HL-60 (cell line): ENCODE data around the gene GHDC.

ENCODE experiments used
- CTCF ChIP-seq: IDR thresholded peaks from one replicate; pipeline ENCODE4 v1.5.1; 2011; ENCODE audit warnings: low read length, control low read depth, inconsistent platforms; ENCODE audit not compliant: insufficient read depth
- GABPA ChIP-seq: IDR thresholded peaks from 2 replicates; pipeline ENCODE4 v1.6.1; 2012; ENCODE audit warnings: low read depth
- POLR2AphosphoS5 ChIP-seq: IDR thresholded peaks from 2 replicates; pipeline ENCODE4 v1.6.1; 2012; ENCODE audit warnings: low read depth
- SPI1 ChIP-seq: IDR thresholded peaks from 2 replicates; pipeline ENCODE4 v1.6.1; 2012; ENCODE audit warnings: low read depth, mild to moderate bottlenecking, borderline replicate concordance
- TF ChIP-seq, protein P1 (sequence below): IDR thresholded peaks from 2 replicates; pipeline ENCODE4 v1.6.1; 2012; ENCODE audit warnings: low read depth; ENCODE audit not compliant: insufficient replicate concordance

DNA sequence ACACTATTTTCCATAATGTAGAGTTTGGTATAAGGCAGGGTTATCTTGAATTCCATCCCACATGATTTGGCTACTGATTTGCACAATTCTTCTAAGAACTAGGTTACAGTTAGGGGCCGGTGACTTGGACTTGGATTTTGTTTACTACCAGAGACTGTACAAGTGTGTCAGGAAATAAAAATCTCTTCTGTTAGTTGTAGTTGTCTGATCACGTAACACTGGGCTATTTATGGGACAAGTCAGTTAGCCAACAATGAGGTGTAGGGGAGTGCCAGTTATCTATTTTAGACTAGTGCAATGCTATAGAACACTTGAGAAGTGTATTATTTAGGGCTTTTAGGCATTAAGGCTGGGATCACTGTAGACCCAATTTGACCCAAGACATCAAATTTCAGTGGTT lies 39.7 kb upstream of the GHDC start:
- TF ChIP-seq CTCF (no peak), GABPA (no peak), SPI1 (no peak), POLR2AphosphoS5 (no peak)
- TF ChIP-seq, protein P1, sequence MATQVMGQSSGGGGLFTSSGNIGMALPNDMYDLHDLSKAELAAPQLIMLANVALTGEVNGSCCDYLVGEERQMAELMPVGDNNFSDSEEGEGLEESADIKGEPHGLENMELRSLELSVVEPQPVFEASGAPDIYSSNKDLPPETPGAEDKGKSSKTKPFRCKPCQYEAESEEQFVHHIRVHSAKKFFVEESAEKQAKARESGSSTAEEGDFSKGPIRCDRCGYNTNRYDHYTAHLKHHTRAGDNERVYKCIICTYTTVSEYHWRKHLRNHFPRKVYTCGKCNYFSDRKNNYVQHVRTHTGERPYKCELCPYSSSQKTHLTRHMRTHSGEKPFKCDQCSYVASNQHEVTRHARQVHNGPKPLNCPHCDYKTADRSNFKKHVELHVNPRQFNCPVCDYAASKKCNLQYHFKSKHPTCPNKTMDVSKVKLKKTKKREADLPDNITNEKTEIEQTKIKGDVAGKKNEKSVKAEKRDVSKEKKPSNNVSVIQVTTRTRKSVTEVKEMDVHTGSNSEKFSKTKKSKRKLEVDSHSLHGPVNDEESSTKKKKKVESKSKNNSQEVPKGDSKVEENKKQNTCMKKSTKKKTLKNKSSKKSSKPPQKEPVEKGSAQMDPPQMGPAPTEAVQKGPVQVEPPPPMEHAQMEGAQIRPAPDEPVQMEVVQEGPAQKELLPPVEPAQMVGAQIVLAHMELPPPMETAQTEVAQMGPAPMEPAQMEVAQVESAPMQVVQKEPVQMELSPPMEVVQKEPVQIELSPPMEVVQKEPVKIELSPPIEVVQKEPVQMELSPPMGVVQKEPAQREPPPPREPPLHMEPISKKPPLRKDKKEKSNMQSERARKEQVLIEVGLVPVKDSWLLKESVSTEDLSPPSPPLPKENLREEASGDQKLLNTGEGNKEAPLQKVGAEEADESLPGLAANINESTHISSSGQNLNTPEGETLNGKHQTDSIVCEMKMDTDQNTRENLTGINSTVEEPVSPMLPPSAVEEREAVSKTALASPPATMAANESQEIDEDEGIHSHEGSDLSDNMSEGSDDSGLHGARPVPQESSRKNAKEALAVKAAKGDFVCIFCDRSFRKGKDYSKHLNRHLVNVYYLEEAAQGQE = no peak
